GM12801 (cell line): ENCODE results near the gene SSR3.

Experiments used
- TF ChIP-seq, protein P1 (sequence below): IDR thresholded peaks from one replicate; pipeline ENCODE4 v1.5.1; 2011; ENCODE audit warnings: control low read depth; ENCODE audit not compliant: insufficient read length; ENCODE audit errors: extremely low read depth

SSR3 gene

DNA sequence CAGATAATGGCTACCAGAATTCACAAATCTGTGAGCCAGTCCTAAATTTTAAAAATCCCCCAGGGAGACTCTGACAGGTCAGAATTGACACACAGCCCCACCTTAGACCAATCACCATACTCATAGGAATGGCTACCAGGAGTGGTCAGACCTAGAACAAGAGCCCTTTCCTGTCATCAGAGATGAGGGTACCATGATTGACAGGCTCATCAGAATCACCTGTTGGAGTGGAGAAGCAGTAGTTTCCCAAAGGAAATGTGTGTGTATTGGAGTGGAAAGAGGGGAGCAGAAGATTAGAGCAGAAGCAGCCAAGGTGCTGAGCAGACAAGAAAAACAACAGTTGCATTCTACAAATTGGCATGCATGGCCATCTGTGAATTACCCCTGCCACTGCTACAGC, 27.0 kb upstream of the SSR3 start:
- TF ChIP-seq, protein P1, sequence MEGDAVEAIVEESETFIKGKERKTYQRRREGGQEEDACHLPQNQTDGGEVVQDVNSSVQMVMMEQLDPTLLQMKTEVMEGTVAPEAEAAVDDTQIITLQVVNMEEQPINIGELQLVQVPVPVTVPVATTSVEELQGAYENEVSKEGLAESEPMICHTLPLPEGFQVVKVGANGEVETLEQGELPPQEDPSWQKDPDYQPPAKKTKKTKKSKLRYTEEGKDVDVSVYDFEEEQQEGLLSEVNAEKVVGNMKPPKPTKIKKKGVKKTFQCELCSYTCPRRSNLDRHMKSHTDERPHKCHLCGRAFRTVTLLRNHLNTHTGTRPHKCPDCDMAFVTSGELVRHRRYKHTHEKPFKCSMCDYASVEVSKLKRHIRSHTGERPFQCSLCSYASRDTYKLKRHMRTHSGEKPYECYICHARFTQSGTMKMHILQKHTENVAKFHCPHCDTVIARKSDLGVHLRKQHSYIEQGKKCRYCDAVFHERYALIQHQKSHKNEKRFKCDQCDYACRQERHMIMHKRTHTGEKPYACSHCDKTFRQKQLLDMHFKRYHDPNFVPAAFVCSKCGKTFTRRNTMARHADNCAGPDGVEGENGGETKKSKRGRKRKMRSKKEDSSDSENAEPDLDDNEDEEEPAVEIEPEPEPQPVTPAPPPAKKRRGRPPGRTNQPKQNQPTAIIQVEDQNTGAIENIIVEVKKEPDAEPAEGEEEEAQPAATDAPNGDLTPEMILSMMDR, result no peak

DNA sequence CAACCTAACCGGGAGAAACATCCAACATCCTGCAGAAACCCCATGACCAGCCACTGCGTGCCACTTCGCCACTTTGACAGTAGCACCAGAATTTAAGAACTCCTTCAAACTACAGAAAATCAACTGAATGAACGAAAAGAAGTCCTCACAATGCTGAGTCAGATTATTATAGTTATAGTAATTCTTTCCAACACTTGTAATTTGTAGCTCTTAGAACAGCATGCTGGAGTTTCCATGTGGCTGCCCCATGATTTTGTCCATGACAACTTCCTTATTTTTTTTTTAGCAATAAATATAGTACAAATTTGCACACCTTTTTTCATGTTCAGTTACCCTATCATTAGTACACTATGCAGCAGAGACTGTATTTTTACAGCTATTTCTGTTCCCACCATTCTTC, 26.1 kb upstream of the SSR3 start:
- TF ChIP-seq, protein P1, result no peak

DNA sequence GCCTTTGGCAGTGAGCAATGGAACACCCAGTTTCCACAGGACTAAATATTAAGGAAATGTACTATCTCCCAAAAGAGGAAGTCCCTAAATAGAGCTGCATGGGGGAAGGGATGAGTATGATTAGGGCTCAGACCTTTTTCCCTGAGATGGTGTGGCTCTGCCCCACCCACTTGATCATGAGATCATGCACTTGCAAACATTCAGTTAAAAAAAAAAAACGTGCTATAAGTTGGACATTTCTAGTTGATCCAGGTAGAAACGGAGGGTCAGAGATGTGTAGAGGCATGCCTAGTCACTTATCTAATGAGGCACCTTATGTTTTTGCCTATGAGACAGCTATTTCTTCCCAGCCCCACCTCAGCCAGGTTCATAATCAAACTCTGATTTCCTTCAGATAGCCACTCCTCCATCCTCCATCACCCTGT, 24.5 kb upstream of the SSR3 start:
- TF ChIP-seq, protein P1, result no peak

DNA sequence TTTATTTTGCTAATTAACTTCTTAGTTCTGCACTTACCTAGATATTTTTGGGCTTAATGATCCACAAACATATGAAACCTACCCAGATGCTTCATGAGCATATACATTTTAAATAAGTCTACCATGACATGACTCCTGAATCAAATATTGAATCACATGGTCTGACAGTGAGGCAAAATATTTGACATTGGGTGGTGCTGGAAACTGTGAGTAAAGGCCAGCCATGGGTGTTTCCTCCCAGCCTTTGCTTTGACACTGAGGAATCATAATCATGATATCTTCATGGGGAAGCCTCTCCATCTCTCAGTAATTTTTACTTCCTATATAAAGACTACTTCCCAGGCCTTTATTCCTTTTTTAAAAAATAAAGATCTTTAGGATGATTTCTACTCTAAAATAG, 22.8 kb upstream of the SSR3 start:
- TF ChIP-seq, protein P1, result no peak

DNA sequence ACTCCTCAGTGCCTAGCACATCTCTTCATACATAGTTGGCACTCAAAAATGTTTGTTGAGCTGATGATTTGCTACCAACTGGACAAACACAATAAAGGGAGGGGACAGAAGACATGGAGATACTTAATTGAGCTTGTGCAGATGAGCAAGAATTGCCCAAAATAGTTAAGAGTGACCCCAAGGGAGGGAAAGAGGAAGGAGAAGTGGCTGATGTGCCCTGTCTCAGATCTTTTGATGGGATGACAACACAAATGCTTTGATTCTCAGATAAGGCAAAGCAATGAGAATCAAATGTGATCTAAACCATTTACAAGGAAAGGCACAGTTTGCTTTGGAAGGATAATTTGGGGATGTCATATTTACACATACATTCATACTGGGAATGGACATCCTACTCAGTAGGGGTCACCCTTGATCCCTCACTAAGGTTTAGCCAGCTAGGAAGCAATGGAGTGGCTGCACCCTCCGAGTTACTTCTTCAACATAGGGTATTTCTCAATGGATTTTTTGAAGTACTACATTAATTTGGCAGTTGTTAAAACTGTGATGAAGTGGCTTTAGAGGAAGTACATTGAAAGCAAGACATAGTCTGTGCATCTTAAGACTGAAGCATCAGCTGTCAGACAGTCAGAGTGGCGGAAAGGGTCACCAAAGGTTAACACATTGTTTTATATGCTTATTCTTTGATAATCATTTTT, 21.9 kb upstream of the SSR3 start:
- TF ChIP-seq, protein P1, result no peak

DNA sequence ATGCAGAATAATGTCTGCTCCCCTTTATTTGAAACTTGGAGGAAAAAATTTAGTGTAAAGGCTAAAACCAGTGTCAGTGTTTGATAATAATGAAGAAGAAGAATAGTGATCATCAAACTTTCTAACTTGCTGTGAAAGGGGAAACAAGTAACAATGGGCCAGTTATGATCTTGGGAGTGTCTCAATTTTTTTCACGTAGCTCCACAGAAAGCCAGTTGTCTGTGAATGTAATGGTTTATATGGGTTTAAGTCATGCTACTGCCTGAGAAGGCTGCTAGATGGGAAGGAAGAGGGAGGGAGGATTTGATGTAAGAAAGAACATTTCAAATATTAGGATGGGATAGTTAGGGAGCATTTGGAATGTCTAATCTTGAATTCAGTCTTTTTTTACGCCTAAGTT, 21.1 kb upstream of the SSR3 start:
- TF ChIP-seq, protein P1, result no peak

DNA sequence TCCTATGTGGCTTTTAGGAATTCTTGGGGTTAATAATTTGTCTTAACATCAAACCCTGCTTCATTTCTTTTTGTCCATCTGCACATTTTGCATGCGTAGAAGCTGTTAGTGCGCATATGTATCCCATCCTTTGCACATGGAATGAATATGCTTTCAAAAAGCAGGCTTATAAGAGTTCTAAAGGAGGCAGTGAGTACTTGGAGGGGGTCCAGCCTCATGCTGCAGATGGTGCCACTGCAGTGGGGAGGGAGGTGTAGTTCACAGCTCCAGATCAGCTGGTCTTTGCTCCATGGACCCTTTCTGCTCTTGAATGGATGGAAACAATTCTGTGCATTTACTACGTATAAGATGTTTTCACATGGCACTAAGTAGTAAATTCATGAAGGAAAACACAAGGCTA, 20.7 kb upstream of the SSR3 start:
- TF ChIP-seq, protein P1, result no peak
